Ascending aorta (tissue), 2 donors: Measurements from ENCODE around the gene PTPN6. TPM values are rescaled to one million over a fixed set of nuclear protein-coding genes. Genes with fewer than 3 reads are reported as not detected.

Experiments
- DNase-seq, 2 donors: peaks; one replicate each; pipeline ENCODE4 v3.0.0-alpha.2; 2019; ENCODE audit warnings: low spot score in 2 of 2
- H3K27ac ChIP-seq, 2 donors: fragments of 200-600 bp; sonication (generic); one replicate each; pipeline ENCODE4 v1.5.1; 2016 to 2017; ENCODE audit warnings: mild to moderate bottlenecking in 1 of 2
- H3K27me3 ChIP-seq: fragments of 200-600 bp; sonication (generic); one replicate; pipeline ENCODE4 v1.5.1; 2017
- H3K36me3 ChIP-seq, 2 donors: fragments of 200-600 bp; sonication (generic); one replicate each; pipeline ENCODE4 v1.5.1; 2016
- H3K4me1 ChIP-seq, 2 donors: fragments of 200-600 bp; sonication (generic); one replicate each; pipeline ENCODE4 v1.5.1; 2016 to 2017; ENCODE audit warnings: mild to moderate bottlenecking in 1 of 2
- H3K4me3 ChIP-seq, 2 donors: fragments of 200-600 bp; sonication (generic); one replicate each; pipeline ENCODE4 v1.5.1; 2016 to 2017; ENCODE audit warnings: mild to moderate bottlenecking in 1 of 2
- H3K9me3 ChIP-seq, 2 donors: fragments of 200-600 bp; sonication (generic); one replicate each; pipeline ENCODE4 v1.5.1; 2016
- CTCF ChIP-seq, 3 experiments: fragments of 200-600 bp in 2 of 3; fragments of 450-650 bp in 1 of 3; sonication (generic) in 2 of 3; IDR thresholded peaks; one replicate each; pipeline ENCODE4 v1.5.1; 2016 to 2019; ENCODE audit warnings: antibody characterized with exemption in 3 of 3, mild to moderate bottlenecking in 1 of 3, moderate library complexity in 1 of 3
- intact Hi-C: fragments of 100-400 bp; cut with DNase I; formaldehyde crosslinking; loops from one replicate; pipeline ENCODE4 v1.15.1; 2023
- total RNA-seq: library from RNA; depleted of rRNA; stranded (reverse); fragments of >200 nt; gene quantifications from one replicate; pipeline ENCODE4 v1.1.0, GENCODE V29; 2016

The PTPN6 gene
- total RNA-seq, 1 donor from 2014 or later = 1.7 TPM

- Histone ChIP-seq H3K9me3 (no peaks in the 10 kb centered on the region), H3K27ac (peak overlapping the region in 1 of 2 donors; percentile 41), H3K4me3 (peak overlapping the region; percentile 27 to 29), H3K4me1 (peaks cover 0 to 19% of the 10 kb centered on the region in 2 donors), H3K36me3 (peaks cover 12 to 23% of the 10 kb centered on the region in 2 donors), H3K27me3 (no peaks in the 10 kb centered on the region)
- no peak for TF ChIP-seq CTCF (IDR thresholded peaks at IDR 0.05)
- DNase-seq = peak in 1 of 2 donors; percentile 76
- intact Hi-C loops = loop anchor here (1.0 kb wide), 1 partner anchor 19 kb away; no protein-coding TSS in a partner anchor
Observed at GRCh38 chr12:6946033-6946919, 4.9 kb upstream of the PTPN6 start.

GRCh38 chr12:6946920-6947374 is 4.2 kb upstream of the PTPN6 start:
- peaks cover 0 to 19% of the 10 kb centered on the region in 2 donors for H3K4me1 ChIP-seq
- no peaks in the 10 kb centered on the region for H3K9me3 ChIP-seq
- H3K4me3 ChIP-seq = peak overlapping the region; percentile 27 to 29
- intact Hi-C loops = loop anchor here (1.0 kb wide), 1 partner anchor 18 kb away; no protein-coding TSS in a partner anchor
- peaks cover 6 to 16% of the 10 kb centered on the region in 2 donors for H3K36me3 ChIP-seq
- no peak overlapping the region for H3K27ac ChIP-seq
- no peak for TF ChIP-seq CTCF (IDR thresholded peaks at IDR 0.05)
- no peaks in the 10 kb centered on the region for H3K27me3 ChIP-seq
- DNase-seq = no peak

- intact Hi-C loops = no loop called here
- no peak for DNase-seq
Observed at GRCh38 chr12:6947615-6948014, 3.5 kb upstream of the PTPN6 start.

GRCh38 chr12:6948873-6949594 is 2.1 kb upstream of the PTPN6 start:
- no peak overlapping the region for H3K27ac ChIP-seq
- H3K36me3 ChIP-seq = peaks cover 6 to 15% of the 10 kb centered on the region in 2 donors
- intact Hi-C loops = no loop called here
- H3K4me1 ChIP-seq = peaks cover 0 to 11% of the 10 kb centered on the region in 2 donors
- no peak for DNase-seq
- no peaks in the 10 kb centered on the region for H3K27me3 ChIP-seq
- H3K4me3 ChIP-seq = no peak overlapping the region
- H3K9me3 ChIP-seq = no peaks in the 10 kb centered on the region
- no peak for TF ChIP-seq CTCF (IDR thresholded peaks at IDR 0.05)

More at GRCh38 chr12:6947615-6948014, 3.5 kb upstream of the PTPN6 start:
- Histone ChIP-seq H3K27ac (no peak overlapping the region), H3K4me3 (no peak overlapping the region), H3K36me3 (peaks cover 6 to 15% of the 10 kb centered on the region in 2 donors), H3K9me3 (no peaks in the 10 kb centered on the region), H3K4me1 (peaks cover 0 to 17% of the 10 kb centered on the region in 2 donors), H3K27me3 (no peaks in the 10 kb centered on the region)
- no peak for TF ChIP-seq CTCF (IDR thresholded peaks at IDR 0.05)

GRCh38 chr12:6950401-6950801 is 755 bp upstream of the PTPN6 start:
- no peak overlapping the region for H3K4me3 ChIP-seq
- no peaks in the 10 kb centered on the region for H3K27me3 ChIP-seq
- peaks cover 0 to 3% of the 10 kb centered on the region in 2 donors for H3K4me1 ChIP-seq
- no peaks in the 10 kb centered on the region for H3K9me3 ChIP-seq
- TF ChIP-seq CTCF (IDR thresholded peaks at IDR 0.05) = no peak
- DNase-seq = no peak
- peaks cover 6 to 14% of the 10 kb centered on the region in 2 donors for H3K36me3 ChIP-seq
- intact Hi-C loops = no loop called here
- H3K27ac ChIP-seq = no peak overlapping the region
